Stimulated activated CD4-positive, alpha-beta T cell treated with anti-CD3 and anti-CD28 coated beads, Interleukin-4, amount 100 ng/mL, for 1 hour (primary cell): Measurements from ENCODE around the gene CPZ.
"Not testable (repeated sequence)": the region's sequence is repeated elsewhere in the genome, so short reads cannot be mapped to it uniquely, and the experiment has no call there.

Source experiments
- DNase-seq: peaks from one replicate; pipeline ENCODE4 v3.0.0-alpha.2; 2020

The CPZ gene

GRCh38 chr4:8557151-8558076 lies 35.2 kb upstream of the CPZ start:
- no peak for DNase-seq

DNA sequence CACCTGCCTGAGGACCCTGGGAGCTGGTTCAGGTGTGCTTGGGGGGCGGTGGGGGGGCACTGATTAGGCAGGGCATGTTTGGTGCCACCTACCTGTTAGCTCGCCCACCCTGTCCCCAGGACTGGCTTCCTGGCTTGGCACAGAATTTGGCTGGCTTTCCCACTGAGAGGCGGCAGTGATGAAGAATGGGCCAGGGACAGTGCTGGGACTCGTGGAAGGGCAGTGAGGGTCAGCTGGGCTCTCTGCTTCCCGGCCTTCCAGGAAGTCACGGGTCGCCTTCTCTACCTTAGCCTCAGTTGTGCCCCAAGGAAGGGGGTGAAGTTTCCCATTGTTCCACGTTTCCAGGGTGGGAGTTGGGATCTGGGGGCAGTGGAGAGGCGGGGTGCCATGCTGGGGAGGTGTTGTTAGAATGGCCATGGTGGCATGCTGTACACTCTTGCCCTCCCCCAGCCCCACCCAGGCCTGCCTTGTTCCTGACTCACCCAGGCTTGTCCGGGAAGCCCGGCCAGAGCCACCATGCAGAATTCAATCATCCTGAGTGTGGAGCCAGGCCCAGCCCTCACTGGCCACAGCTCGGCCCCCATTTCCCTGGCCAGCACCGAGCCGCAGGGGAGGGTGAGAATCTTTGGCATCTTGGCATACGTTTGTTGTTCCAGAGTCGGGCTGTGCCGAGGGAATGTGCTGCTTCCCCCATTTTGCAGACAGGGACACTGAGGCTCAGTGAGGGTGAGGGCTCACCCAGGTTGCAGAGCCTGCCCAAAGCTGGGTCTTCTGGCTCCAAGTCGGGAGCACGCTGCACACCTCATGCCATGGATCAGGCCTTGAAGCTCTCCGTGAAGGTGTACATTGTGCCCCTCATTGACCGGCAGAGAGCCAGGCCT lies 34.2 kb upstream of the CPZ start:
- no peak for DNase-seq

- DNase-seq, result no peak
These were observed 33.6 kb upstream of the CPZ start for GRCh38 chr4:8559011-8559410.

DNA sequence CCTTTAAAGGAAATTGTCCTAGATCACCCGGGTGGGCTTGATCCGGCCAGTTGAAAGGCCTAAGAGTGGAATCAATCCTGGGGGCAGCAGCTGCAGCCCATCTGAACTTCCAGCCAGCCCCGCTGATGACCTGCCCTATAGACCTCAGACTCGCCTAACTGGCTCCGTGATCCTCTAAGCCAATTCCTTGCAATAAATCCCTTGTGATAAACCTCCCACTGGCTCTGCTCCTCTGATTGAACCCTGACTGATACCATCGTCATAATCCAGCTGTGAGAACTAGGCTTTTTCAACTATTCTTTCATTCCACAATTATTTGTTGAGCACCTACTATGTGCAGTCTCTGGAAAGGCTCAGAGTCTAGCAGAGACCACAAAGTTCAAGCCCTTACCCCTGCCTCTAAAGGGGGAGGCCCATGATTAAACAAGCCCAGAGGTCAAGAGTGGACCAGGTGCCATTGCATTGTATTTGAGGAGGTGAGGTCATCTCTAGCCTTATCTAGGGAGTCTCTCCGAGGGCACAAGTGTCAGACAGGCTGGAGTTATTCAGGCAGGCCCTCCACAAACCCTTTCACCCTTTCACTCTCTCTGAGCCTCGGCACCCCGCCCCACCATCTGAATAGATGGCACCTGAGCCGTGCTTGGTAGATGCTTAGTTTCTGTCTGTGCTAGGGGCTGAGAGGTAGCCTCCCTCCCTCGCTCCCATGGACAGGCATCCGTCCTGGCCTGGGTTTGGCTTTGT lies 32.9 kb upstream of the CPZ start:
- DNase-seq, result no peak

DNA sequence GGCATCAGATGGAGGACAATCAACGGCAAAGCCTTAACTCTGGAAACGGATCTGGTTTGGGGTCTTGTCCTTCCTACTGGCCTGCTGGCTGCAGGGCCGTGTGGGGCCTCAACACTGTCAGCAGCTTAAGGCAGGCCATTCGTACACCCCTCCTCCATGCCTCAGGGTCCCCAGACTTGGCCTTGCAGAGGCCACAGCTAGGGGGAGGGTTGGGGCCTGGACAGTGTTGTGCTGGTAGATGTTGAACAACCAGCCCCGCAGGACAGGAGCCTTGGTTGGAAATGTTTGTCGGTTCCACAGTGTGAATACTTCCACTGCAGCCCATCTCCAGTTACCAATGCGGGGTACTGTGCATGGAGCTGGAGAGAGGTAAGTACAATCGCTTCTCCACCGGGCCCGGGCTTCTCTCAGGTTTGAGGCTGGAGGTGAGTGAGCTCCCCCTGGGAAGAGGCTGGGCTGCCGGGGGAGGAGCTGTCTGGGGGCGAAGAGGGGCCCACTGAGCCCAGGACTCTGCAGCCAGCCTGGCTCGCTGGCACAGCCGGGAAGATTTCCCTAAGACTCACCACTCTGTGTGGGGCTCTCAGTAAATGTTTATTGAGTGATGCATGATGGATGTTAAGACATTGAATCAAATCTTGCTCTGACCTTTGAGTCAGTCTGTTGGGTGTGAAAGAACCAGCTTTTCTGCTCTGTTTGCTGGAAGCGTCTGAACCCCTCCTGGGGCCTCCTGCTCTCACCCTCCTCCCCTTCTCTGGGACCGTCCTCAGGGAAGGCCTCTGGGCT lies 32.1 kb upstream of the CPZ start:
- DNase-seq, result no peak

DNA sequence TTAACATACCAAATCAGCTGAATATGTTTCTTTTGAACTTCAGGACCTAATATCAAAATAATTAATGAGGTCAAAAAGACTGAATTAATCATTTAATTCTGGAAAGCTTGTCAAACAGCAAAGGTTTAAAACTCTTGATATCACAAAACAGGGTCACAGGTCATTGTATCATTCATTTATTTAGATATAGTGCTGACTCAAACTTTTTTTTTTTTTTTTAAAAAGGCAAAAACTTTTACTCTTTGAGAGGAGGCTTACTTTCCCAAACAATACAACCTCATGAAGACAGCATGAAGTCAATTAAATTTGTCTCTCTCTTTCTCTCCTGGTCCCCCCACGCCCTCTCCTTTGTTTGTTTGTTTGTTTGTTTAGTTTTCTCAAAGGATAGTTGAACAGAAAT lies 28.0 kb upstream of the CPZ start:
- no peak for DNase-seq

- no peak for DNase-seq
These were observed 24.4 kb upstream of the CPZ start for GRCh38 chr4:8568068-8568668.

DNA sequence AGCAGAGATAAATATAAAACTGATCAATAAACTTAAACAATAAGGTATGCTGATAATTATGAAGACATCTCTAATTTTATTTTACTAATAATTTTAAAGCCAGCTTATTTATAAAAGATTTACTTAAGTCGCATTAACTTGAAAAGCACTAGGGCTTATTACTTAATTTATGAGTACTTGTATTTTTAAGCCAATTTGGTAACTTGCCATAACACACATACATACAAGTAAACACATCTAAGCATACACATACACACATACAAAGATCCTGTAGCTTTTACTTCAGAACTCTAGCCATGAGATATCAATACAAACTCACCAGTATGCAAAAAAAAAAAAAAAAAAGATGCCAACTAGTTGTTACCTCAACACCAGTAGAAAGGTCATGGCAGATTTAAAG lies 22.4 kb upstream of the CPZ start:
- DNase-seq, result no peak

DNA sequence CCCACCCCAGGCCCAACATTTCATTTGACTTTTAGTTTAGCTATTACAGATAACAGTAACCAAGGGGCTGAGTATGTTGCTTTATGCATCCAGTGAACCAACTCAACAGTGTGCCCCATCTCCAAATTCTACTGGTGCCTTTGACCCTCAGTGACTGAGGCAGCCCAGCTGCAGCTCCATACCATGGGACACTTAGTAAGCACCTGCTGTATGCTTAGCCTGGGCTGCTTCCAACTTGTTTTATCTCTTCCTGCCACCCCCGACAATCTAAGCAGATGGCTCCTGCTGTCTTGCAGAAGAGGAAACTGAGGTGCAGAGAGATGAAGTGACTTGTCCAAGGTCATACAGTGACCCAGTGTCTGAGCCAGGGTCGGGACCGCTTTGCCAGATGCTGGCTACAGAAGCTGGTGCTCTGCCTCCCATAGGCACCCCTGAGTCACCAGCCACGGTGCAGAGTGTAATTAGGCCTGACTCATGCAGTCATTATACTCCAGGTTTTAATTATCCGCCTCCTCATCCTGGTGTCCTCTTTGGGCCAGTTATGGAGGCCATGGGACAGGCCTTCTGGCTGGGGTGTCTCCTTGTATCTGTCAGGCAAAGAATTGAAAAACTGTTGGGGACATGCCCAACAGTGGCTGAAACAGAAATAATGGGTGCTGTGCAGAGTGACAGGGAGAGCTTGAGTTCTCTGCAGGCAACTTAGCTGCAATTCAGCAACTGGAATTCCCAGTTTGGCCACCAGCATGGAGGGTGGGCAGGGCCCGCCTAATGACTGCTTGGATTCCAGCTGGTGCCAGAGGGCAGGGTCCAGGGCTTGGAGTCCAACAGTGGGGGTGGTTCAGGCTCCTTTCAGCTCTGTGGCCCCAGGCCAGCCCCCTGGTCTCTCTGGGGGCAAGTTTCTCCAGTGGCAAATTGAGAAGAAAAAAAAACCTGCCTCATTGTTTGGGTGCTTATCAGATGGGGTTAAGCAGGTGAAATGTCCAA lies 20.6 kb upstream of the CPZ start:
- DNase-seq, result no peak

DNA sequence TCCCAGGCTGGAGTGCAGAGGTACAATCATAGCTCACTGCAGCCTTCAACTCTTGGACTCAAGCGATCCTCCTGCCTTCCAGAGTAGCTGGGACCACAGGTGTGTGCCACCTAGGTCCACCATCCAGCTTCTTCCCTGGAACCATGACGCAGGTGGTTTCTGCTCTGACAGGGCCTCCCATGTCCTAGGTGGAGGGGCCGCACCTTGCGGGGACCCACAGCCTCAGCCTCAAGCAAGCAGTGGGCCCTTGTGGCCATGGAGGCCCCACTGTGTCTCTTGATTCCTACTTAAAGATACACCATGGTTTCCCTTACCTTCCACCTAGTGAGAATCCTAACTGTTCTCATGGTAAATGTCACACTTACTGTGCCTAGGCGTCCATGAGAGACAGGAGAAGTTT lies 19.3 kb upstream of the CPZ start:
- no peak for DNase-seq

- DNase-seq, result no peak
These were observed 17.7 kb upstream of the CPZ start for GRCh38 chr4:8574796-8575370.

- DNase-seq, result no peak
These were observed 17.1 kb upstream of the CPZ start for GRCh38 chr4:8575457-8575856.

DNA sequence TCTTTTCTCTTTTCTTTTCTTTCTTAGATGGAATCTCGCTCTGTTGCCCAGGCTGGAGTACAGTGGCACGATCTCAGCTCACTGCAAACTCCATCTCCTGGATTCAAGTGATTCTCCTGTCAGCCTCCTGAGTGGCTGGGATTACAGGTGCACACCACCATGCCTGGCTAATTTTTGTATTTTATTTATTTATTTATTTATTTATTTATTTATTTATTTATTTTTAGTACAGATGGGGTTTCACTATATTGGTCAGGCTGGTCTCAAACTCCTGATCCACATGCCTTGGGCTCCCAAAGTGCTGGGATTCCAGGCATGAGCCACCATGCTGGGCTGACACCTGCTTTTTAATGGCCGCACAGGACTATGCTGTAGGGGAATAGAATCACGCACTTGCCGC lies 16.0 kb upstream of the CPZ start:
- DNase-seq, result not testable (repeated sequence)

DNA sequence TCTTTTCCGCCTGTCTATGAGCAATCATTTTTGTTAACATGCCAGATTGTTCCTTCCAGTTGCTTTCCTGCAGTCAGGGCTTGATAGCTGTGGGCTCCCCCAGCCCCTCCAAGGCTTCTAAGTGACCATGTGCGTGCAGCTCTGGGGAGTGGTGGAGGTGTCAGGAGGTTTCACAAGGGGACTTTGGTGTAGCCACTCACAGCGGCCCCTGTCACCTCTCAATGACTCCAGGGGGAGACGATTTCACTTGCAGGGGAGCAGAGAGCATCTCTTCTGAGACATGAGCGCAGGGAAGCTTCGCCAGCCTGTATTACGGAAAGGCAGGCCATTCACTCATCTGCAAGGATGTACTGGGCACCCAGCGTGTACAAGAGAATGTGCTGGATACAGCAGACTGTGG lies 15.5 kb upstream of the CPZ start:
- DNase-seq, result no peak

GRCh38 chr4:8577972-8578371 lies 14.6 kb upstream of the CPZ start:
- no peak for DNase-seq

- DNase-seq, result no peak
These were observed 13.8 kb upstream of the CPZ start for GRCh38 chr4:8578717-8579116.

GRCh38 chr4:8579526-8580320 lies 12.8 kb upstream of the CPZ start:
- DNase-seq, result no peak

DNA sequence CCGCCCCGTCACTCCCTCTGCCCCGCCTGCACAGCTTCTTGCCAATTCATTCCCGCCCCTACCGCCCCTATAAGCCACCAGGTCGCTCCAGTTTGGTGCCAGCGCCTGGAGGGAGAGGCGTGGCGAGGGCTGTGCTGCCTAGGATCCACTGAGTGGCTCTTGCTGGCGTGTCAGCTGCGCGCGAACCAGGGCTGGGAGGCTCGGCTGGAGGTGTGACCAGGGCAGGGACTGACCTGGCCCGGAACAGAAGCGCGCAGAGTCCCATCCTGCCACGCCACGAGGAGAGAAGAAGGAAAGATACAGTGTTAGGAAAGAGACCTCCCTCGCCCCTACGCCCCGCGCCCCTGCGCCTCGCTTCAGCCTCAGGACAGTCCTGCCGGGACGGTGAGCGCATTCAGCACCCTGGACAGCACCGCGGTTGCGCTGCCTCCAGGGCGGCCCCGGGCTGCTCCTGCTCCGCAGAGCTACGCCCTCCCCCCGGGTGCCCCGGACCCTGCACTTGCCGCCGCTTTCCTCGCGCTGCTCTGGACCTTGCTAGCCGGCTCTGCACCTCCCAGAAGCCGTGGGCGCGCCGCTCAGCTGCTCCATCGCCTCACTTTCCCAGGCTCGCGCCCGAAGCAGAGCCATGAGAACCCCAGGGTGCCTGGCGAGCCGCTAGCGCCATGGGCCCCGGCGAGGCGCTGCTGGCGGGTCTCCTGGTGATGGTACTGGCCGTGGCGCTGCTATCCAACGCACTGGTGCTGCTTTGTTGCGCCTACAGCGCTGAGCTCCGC lies 12.1 kb upstream of the CPZ start, which contains the start of gene GPR78:
TSS of gene GPR78 (plus strand) at position 72 of the 773 bp plus-strand sequence. CDS start at position 663, 591 bp downstream.
- DNase-seq, result peak; percentile 42
